COLO829 (cell line): ENCODE data around the gene ADAMTS7.
A peak's percentile ranks its signal among the peaks of the same experiment; 100 is the strongest.
"Not testable (repeated sequence)": the region's sequence is repeated elsewhere in the genome, so short reads cannot be mapped to it uniquely, and the experiment has no call there.

Experiments used
- DNase-seq: peaks from one replicate; pipeline ENCODE4 v3.0.0; 2012; ENCODE audit warnings: low spot score

ADAMTS7 gene, protein sequence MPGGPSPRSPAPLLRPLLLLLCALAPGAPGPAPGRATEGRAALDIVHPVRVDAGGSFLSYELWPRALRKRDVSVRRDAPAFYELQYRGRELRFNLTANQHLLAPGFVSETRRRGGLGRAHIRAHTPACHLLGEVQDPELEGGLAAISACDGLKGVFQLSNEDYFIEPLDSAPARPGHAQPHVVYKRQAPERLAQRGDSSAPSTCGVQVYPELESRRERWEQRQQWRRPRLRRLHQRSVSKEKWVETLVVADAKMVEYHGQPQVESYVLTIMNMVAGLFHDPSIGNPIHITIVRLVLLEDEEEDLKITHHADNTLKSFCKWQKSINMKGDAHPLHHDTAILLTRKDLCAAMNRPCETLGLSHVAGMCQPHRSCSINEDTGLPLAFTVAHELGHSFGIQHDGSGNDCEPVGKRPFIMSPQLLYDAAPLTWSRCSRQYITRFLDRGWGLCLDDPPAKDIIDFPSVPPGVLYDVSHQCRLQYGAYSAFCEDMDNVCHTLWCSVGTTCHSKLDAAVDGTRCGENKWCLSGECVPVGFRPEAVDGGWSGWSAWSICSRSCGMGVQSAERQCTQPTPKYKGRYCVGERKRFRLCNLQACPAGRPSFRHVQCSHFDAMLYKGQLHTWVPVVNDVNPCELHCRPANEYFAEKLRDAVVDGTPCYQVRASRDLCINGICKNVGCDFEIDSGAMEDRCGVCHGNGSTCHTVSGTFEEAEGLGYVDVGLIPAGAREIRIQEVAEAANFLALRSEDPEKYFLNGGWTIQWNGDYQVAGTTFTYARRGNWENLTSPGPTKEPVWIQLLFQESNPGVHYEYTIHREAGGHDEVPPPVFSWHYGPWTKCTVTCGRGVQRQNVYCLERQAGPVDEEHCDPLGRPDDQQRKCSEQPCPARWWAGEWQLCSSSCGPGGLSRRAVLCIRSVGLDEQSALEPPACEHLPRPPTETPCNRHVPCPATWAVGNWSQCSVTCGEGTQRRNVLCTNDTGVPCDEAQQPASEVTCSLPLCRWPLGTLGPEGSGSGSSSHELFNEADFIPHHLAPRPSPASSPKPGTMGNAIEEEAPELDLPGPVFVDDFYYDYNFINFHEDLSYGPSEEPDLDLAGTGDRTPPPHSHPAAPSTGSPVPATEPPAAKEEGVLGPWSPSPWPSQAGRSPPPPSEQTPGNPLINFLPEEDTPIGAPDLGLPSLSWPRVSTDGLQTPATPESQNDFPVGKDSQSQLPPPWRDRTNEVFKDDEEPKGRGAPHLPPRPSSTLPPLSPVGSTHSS (N-terminal part only)

DNA sequence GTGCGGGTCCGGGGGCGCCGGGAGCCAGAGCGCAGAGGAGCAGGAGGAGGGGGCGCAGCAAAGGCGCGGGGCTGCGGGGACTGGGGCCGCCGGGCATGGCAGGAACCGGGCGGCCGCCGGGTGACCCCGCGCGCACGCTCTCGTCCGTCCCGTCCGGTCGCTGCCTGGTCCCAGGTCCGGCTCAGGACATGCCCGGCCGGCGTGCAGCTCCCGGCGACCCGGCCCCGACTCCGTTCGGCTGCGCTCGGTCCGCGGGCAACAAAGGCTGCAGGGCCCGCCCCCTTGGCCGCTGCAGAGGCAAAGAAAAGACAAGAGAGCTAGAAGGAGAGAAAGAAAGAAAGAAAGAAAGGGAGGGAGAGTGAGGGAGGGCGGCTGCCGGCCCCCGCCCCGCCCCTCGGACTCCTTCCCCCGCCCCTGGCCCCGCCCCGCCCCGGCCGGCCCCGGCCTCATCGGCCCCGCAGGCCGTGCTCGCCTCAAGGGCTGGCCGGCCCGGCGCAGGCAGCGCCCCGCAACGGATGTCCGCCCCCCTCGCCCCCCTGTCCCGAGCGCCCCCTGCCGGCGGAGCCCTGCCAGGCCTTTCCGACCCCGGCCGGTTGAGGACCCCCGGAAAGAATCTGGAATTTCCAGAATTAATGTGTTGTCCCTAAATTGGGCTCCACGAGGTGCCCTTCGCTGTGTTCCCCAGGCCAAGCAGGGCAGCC, at the start of gene ADAMTS7:
Gene ADAMTS7 (minus strand): TSS at position 341 of the 701 bp plus-strand sequence. CDS start 244 bp downstream, at position 97.
- DNase-seq, result peak; percentile 40

DNA sequence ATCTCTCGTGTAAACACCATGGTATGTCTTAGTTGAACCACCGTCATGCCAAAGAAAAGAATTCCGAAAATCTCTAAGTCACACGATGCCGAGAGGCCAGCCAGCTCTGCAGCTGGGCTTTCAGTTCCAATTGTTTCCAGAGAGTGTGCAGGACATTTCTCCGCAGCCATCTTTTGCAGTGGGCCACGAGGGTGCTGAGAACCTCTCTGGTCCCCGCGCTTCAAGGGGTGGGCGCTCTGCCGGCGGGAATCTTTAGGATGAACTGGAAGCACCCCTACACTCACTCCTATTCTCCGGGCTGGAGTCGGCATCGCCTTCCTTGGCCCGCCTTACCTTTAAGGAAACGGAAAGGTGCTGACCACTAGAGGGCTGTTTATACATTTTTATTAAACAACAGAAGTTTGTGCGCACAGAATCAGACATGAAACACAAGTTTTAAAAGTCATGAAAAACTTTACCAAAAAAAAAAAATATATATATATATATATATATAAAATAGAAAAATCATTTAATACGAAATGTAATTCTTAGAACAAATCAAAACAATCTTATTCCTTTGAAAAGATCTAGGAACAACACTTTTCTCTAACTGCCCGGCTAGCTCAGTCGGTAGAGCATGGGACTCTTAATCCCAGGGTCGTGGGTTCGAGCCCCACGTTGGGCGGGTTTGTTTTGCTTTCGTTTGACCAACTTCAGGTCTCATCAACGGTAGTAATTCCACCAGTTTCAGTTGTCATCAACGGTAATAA, 48.9 kb upstream of the ADAMTS7 start:
- peak; percentile 69 for DNase-seq

DNA sequence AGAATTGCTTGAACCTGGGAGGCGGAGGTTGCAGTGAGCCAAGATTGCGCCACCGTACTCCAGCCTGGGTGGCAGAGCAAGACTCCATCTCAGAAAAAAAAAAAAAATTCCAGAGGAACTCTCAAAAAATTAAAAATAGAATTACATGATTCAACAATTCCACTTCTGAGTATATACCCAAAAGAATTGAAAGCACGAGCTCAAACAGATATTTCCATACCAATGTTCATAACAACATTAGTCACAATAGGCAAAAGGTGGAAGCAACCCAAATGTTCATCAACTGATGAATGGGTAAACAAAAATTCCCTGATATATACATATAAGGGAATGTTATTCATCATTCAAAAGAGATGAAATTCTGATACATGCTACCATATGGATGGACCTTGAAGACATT, 44.5 kb upstream of the ADAMTS7 start:
- no peak for DNase-seq

DNA sequence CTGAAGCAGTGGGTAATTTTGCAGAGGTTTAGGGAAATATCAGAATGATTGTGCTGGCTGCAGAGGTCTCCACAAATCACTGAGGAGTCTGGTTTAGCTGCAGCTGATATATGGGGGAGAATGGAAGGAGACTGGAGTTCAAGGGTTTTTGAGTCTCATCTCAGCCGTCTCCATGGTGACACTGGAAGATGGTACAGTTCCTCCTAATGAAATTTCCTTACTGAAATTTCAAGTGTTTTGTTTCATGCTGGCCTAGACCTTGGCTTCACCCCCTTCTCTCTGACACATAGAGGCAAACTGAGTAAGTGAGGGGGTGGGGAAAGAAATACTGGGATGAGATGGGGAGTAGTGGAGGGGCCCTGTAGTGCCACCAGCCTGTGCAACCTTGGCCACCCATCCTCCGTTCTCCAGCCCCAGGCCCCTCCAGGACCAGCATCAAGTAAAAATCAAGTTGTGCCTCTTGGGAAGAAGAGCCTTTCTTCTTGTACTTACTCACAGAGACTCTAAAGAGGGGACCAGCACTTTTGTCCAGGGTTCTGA, 43.6 kb upstream of the ADAMTS7 start:
- no peak for DNase-seq

DNA sequence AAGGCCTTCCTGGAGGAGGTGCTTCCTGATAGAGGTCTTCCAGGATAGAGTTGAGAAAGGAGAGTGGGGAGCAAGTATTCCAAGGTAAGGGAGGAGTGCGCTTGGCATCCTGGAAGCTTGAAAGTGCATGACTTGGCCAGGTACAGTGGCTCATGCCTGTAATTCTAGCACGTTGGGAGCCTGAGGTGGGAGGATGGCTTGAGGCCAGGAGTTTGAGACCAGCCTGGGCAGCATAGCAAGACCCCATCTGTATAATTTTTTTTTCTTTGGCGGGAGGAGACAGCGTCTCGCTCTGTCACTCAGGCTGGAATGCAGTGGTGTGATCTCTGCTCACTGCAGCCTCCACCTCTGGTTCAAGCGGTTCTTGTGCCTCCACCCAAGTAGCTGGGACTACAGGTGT, 42.2 kb upstream of the ADAMTS7 start:
- no peak for DNase-seq

DNA sequence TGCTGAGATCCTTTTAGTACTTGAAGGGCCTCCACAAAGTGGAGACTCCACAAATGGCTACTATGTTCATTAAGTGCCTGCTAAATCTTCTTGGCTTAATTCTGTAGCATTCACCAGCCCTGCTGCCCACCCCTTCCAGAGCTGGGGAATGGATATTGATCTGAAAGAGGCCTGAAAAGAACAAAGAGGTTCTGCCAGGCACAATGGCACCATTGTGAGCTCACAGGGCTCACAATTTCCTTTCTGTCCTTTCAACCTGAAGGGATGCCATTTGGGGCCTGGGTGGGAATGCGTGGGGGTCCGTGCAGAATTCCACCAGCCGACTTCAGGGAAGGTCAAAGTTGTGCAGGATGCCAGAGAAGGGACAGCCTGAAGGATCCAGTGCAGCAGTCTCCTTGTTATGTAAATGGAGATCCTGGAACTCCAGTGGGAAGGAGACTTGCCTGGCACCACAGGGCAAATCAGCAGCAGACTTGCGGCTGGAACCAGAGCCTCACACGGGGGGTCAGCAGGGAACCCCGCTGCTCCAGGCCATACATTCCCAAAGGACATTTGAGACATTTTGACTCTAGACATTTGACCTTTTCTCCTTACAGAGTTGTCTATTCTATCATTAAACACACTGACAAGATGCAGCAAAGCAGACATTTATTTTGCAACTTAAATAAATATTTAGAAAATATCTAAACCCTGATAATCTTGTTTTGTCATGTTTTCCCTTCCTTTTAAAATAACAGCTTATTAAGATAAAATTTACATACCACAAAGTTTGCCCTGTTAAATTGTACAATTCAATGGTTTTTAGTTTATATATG, 39.9 kb upstream of the ADAMTS7 start:
- peak; percentile 35 for DNase-seq

DNA sequence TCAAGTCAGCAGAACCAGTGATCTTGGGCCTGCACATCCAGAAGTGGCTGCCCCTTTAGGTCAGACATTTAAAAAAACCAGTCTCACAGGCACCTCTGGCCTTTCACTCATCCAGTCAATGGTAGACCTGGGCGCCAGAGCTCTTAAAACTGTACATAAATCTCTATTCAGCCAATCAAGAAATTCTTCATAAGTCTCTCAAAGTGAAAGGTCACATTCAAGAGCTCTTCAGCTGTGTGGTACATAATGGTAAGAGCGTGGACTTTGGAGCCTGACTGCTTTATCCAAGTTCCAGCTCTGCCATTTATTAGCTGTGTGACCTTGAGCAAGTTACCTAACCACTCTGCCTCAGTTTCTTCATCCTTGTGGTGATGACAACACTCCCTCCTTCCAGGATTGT, 39.1 kb upstream of the ADAMTS7 start:
- DNase-seq, result no peak

DNA sequence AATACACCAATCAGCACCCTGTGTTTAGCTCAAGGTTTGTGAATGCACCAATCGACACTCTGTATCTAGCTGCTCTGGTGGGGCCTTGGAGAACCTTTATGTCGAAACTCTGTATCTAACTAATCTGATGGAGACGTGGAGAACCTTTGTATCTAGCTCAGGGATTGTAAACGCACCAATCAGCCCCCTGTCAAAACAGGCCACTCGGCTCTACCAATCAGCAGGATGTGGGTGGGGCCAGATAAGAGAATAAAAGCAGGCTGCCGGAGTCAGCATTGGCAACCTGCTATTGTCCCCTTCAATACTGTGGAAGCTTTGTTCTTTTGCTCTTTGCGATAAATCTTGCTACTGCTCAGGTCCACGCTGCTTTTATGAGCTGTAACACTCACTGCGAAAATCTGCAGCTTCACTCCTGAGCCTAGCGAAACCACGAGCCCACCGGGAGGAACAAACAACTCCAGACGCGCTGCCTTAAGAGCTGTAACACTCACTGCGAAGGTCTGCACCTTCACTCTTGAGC, 36.2 kb upstream of the ADAMTS7 start:
- DNase-seq, result not testable (repeated sequence)

DNA sequence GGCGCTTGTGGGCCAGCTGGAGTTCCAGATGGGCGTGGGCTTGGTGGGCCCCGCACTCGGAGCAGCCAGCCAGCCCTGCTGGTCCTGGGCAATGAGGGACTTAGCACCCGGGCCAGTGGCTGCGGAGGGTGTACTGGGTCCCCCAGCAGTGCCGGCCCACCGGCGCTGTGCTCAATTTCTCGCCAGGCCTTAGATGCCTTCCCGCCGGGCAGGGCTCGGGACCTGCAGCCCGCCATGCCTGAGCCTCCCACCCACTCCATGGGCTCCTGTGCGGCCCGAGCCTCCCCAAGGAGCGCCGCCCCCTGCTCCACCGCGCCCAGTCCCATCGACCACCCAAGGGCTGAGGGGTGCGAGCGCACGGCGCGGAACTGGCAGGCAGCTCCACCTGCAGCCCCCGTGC, 35.6 kb upstream of the ADAMTS7 start:
- DNase-seq, result not testable (repeated sequence)

DNA sequence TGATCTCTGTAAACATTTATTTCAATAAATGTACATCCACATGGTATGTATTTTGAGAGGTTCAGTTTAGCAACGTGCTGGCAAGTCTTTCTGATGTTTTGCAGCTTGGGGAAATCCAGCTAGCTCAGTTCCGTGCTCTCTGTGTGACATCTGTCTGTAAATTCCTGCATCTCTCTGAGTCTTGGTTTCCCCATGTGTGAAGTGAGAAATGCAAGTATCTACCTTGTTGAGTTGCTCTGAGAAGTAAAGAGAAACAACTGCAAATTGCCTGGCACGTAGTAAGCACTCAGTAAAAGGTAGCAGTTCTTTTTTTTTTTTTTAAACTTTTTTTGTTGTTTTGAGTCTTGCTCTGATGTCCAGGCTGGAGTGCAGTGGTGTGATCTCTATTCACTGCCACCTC, 31.3 kb upstream of the ADAMTS7 start:
- no peak for DNase-seq

DNA sequence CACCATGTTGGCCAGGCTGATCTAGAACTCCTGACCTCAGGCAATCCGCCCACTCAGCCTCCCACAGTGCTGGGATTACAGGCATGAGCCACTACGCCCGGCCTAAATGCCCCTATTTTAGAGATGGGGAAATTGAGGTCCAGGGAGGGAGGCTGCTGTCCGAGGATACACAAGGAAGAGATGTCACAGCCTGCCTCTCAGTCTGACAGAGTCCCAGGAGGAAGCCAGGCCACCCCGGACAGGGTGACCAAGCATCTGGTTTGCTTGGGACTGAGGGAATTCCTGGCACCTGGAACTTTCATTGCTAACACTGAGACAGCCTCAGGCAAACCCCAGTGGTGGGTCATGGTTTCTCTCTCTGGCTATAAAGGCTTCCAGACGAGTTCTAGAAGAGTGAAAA, 30.6 kb upstream of the ADAMTS7 start:
- DNase-seq, result no peak

DNA sequence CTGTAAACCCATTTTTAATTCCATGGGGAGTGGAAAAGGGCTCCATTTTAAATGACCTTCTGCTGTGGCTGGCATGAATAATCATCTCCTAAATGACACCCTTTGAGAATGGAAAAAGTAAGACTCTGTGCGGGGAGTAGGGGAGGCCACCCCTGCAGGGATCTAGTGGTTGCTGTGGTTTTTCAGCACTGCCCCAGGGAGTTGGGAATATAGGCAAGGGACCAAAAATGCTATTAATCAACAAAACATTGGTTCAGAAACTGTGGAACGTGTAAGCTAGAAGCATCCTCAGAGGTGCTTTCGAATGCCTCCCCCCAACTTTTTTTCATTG, 30.1 kb upstream of the ADAMTS7 start:
- peak; percentile 24 for DNase-seq

DNA sequence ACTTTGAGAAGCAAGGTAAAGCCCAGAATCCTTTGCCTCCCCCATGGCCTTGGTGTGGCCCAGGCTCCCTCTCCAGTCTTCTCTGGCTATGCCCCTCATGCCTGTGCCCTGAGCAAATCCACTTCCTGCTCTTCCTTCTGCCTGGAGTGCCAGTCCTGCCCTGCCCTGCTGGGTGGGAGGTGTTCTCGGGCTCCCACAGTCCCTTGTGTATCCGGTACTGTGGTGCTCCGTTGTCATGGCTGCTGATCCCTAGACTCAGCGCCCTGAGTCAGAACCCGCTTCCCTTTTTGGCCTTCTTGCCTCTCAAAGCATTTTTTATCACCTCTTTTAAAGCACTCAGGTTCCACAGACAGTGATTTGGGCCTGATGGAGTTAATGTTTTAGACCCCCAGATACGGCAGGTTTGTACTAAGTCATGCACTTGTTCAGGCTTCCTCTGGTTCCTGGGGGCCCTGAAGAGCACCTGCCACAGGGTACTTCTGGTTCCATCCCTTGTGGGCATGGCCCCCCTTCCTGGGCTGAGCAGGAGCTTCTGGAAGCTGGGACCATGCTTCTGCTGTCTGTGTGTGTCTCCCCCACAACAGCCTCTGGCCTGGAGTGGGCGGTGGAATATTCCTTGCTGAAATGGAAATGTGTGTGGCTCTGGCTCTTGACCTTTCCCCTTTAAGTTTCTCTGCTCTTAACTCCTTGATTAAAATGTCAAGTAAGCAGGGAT, 29.6 kb upstream of the ADAMTS7 start:
- DNase-seq, result no peak

DNA sequence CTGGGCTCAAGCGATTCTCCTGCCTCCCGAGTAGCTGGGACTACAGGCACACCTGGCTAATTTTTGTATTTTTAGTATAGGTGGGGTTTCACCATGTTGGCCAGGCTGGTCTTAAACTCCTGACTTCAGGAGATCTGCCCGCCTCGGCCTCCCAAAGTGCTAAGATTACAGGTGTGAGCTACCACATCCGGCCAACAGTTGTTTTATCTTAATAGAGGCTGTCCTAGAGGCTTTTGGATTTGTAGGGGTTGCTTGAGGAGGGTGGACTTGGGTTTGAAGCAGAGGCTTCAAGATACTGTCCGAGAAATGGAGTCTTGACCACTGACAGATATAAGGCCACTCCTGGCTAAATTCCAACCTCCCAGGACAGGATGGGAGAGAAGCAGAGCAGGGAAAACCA, 27.9 kb upstream of the ADAMTS7 start:
- DNase-seq, result not testable (repeated sequence)

DNA sequence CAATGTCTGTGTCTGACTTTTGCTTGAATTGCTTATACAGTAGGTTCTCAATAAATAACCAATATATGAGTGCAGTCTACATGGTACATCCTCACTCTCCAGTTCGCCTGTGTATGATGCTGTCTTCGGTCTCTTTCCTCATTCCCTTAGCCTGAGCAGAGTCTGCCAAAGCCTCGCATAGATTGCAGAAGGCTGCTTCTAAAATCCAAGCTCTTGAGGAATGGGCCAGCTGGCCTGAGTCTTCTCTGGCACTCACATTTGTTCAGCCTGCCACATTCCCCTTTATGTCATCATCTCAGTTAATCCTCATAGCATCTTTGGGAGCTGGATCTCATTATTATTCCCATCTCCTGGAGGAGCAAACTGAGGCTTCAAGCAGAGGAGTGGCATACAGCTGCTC, 27.2 kb upstream of the ADAMTS7 start:
- DNase-seq, result no peak

DNA sequence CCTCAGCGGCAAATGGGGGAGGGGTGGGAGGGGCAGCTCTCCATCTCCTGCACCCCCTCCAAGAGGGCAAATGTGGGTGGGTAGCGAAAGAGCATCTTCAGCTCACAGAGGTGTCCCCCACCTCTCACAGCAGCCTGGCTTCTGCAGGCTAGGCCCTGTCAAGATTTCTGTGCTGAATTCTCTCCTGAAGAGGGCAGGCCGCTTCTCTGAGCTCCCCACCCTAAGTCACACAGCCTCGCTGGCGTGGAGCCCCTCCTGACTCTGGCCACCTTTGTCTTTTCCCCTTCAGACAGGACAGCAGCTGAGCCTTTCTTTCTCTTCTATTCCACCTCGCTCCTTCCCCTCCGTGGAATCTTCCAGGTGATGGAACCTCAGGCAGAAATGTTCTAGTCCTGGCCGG, 26.3 kb upstream of the ADAMTS7 start:
- DNase-seq, result no peak

DNA sequence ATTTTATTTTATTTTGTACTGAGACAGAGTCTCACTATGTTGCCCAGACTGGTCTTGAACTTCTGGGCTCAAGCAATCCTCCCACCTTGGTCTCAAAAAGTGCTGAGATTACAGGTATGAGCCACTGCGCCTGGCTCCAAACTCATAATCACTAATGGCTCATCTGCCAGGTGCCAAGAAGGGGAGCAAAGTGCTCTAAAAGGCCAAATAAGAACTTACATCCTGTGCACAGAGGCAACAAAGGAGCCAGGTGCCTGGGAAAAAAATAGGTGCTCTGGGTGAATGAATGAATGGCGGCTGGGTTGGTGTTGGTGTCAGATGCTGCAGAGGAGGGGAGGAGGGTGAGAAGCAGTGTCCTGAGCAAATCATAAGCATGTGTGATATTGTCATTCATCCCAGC, 25.9 kb upstream of the ADAMTS7 start:
- no peak for DNase-seq

DNA sequence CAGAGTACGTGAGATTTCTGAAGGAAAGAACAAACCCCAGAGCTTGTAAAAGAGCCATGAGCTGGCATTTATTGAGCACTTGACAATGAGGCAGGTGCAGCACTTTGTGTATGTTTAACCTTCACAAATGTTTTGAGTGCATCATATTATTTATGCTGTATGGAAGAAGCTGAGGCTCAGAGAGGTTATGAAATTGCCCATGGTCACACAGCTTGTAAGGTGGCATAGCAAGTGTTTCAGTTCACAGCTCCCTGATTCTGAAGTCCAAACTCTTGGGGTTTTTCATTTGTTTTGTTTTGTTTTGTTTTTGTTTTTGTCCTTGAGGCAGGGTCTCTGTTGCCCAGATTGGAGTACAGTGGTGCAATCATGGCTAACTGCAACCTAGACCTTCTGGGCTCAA, 25.1 kb upstream of the ADAMTS7 start:
- no peak for DNase-seq
